H9 (cell line): ENCODE measurements around the gene RASSF8. TPM values are rescaled to one million over a fixed set of nuclear protein-coding genes. Genes with fewer than 3 reads are reported as not detected.

Experiments used
- DNase-seq: peaks from one replicate; pipeline ENCODE4 v3.0.0-alpha.2; 2017
- H2AFZ ChIP-seq: one replicate; pipeline ENCODE4 v1.6.1; 2013; ENCODE audit warnings: mild to moderate bottlenecking, low read length, control low read depth, moderate library complexity
- H2AK5ac ChIP-seq: 2 replicates; pipeline ENCODE4 v1.6.1; 2013; ENCODE audit warnings: low read length, control low read depth, mixed read lengths; ENCODE audit not compliant: insufficient read length
- H2BK120ac ChIP-seq: one replicate; pipeline ENCODE4 v1.6.1; 2013; ENCODE audit warnings: low read depth, mild to moderate bottlenecking, low read length, control low read depth, inconsistent platforms; ENCODE audit not compliant: poor library complexity, severe bottlenecking
- H2BK12ac ChIP-seq: 2 replicates; pipeline ENCODE4 v1.6.1; 2013; ENCODE audit warnings: low read length, control low read depth, mixed read lengths, low read depth; ENCODE audit not compliant: insufficient read length
- H2BK15ac ChIP-seq: 2 replicates; pipeline ENCODE4 v1.6.1; 2013; ENCODE audit warnings: low read depth, low read length, control low read depth
- H2BK20ac ChIP-seq: one replicate; pipeline ENCODE4 v1.6.1; 2013; ENCODE audit warnings: low read depth, mild to moderate bottlenecking, low read length, control low read depth, inconsistent platforms; ENCODE audit not compliant: poor library complexity, severe bottlenecking
- H2BK5ac ChIP-seq: 2 replicates; pipeline ENCODE4 v1.6.1; 2013; ENCODE audit warnings: low read length, control low read depth, mixed read lengths; ENCODE audit not compliant: insufficient read length
- H3K14ac ChIP-seq: 2 replicates; pipeline ENCODE4 v1.6.1; 2013; ENCODE audit warnings: low read length, control low read depth; ENCODE audit not compliant: insufficient read depth
- H3K18ac ChIP-seq: 2 replicates; pipeline ENCODE4 v1.6.1; 2013; ENCODE audit warnings: low read depth, mild to moderate bottlenecking, mixed read lengths, low read length, control low read depth; ENCODE audit not compliant: insufficient read length
- H3K23ac ChIP-seq: 2 replicates; pipeline ENCODE4 v1.6.1; 2013; ENCODE audit warnings: low read length, control low read depth, mixed read lengths, low read depth; ENCODE audit not compliant: insufficient read length
- H3K23me2 ChIP-seq: 2 replicates; pipeline ENCODE4 v1.6.1; 2013; ENCODE audit warnings: low read depth, mild to moderate bottlenecking, mixed read lengths, low read length, control low read depth; ENCODE audit not compliant: insufficient read length, poor library complexity, severe bottlenecking
- H3K27ac ChIP-seq: 2 replicates; pipeline ENCODE4 v1.5.1; 2013; ENCODE audit warnings: low read length, control low read depth, mixed read lengths, low read depth; ENCODE audit not compliant: insufficient read length
- H3K27me3 ChIP-seq: 2 replicates; pipeline ENCODE4 v1.6.1; 2013; ENCODE audit warnings: low read length, control low read depth, inconsistent platforms; ENCODE audit not compliant: insufficient read depth
- H3K4ac ChIP-seq: 2 replicates; pipeline ENCODE4 v1.6.1; 2013; ENCODE audit warnings: low read depth, mild to moderate bottlenecking, control low read depth, inconsistent platforms, low read length, moderate library complexity
- H3K4me1 ChIP-seq: 2 replicates; pipeline ENCODE4 v1.6.1; 2013; ENCODE audit warnings: low read length, control low read depth, inconsistent platforms; ENCODE audit not compliant: insufficient read depth
- H3K4me2 ChIP-seq: 2 replicates; pipeline ENCODE4 v1.6.1; 2013; ENCODE audit warnings: low read length, control low read depth, mixed read lengths; ENCODE audit not compliant: insufficient read length, insufficient read depth
- H3K56ac ChIP-seq: 2 replicates; pipeline ENCODE4 v1.6.1; 2013; ENCODE audit warnings: low read depth, mild to moderate bottlenecking, mixed read lengths, low read length, control low read depth; ENCODE audit not compliant: insufficient read length
- H3K79me1 ChIP-seq: 2 replicates; pipeline ENCODE4 v1.6.1; 2013; ENCODE audit warnings: low read depth, mild to moderate bottlenecking, moderate library complexity, low read length, control low read depth, inconsistent platforms; ENCODE audit not compliant: insufficient read depth, poor library complexity, severe bottlenecking
- H3K79me2 ChIP-seq: 2 replicates; pipeline ENCODE4 v1.6.1; 2013; ENCODE audit warnings: low read length, control low read depth, inconsistent platforms; ENCODE audit not compliant: insufficient read depth
- H3K9ac ChIP-seq: 2 replicates; pipeline ENCODE4 v1.6.1; 2013; ENCODE audit warnings: low read length, control low read depth, mixed read lengths; ENCODE audit not compliant: insufficient read length; ENCODE audit errors: extremely low read depth
- H3K9me3 ChIP-seq: one replicate; pipeline ENCODE4 v1.6.1; 2013; ENCODE audit warnings: low read depth, low read length, inconsistent platforms; ENCODE audit not compliant: control insufficient read depth
- H3T11ph ChIP-seq: one replicate; pipeline ENCODE4 v1.6.1; 2013; ENCODE audit warnings: mild to moderate bottlenecking, low read length, control low read depth, inconsistent platforms
- H4K20me1 ChIP-seq: one replicate; pipeline ENCODE4 v1.6.1; 2013; ENCODE audit not compliant: control insufficient read depth, insufficient read length, insufficient read depth
- H4K5ac ChIP-seq: 2 replicates; pipeline ENCODE4 v1.6.1; 2013; ENCODE audit warnings: low read depth, mild to moderate bottlenecking, mixed read lengths, low read length, control low read depth; ENCODE audit not compliant: insufficient read length
- H4K8ac ChIP-seq: replicated peaks from 2 replicates; pipeline ENCODE4 v1.6.1; 2013; ENCODE audit warnings: low read length, control low read depth, mixed read lengths, low read depth; ENCODE audit not compliant: insufficient read length
- H4K91ac ChIP-seq: 2 replicates; pipeline ENCODE4 v1.6.1; 2013; ENCODE audit warnings: low read depth, mild to moderate bottlenecking, moderate library complexity, mixed read lengths, low read length, control low read depth; ENCODE audit not compliant: insufficient read length
- H3K27ac Mint-ChIP-seq, 3 experiments: 2 replicates in 2 of 3; 3 replicates in 1 of 3; pipeline ENCODE4 v1.8.0; 2020 to 2021; ENCODE audit warnings: mixed read lengths in 3 of 3, mild to moderate bottlenecking in 1 of 3, moderate library complexity in 1 of 3
- H3K27me3 Mint-ChIP-seq: 2 replicates; pipeline ENCODE4 v1.8.0; 2021; ENCODE audit warnings: low read depth, mild to moderate bottlenecking, moderate library complexity, mixed read lengths
- H3K36me3 Mint-ChIP-seq, 3 experiments: 2 replicates in 2 of 3; 3 replicates in 1 of 3; pipeline ENCODE4 v1.8.0; 2020 to 2021; ENCODE audit warnings: low read depth in 3 of 3, mixed read lengths in 3 of 3; ENCODE audit not compliant: insufficient read depth in 1 of 3
- H3K4me1 Mint-ChIP-seq, 2 experiments: 2 replicates each; pipeline ENCODE4 v1.8.0; 2020; ENCODE audit warnings: mixed read lengths in 2 of 2
- H3K4me3 Mint-ChIP-seq, 2 experiments: 2 replicates in 1 of 2; 3 replicates in 1 of 2; pipeline ENCODE4 v1.8.0; 2020 to 2021; ENCODE audit warnings: mild to moderate bottlenecking in 2 of 2, mixed read lengths in 2 of 2, moderate library complexity in 1 of 2
- H3K9me3 Mint-ChIP-seq, 2 experiments: 2 replicates in 1 of 2; 3 replicates in 1 of 2; pipeline ENCODE4 v1.8.0; 2020; ENCODE audit warnings: mild to moderate bottlenecking in 2 of 2, mixed read lengths in 2 of 2, moderate library complexity in 1 of 2
- WGBS: extraction: QIAGEN DNeasy Blood & Tissue Kit; methylation state at CpG from one replicate; pipeline ENCODE4 v1.1.7; 2013; ENCODE audit warnings: missing lambda C conversion rate, low lambda C conversion rate, mixed read lengths; ENCODE audit not compliant: insufficient read length; ENCODE audit errors: extremely low coverage; 5-methylcytosine and 5-hydroxymethylcytosine counted together
- total RNA-seq: library from RNA; stranded (reverse); gene quantifications from 2 replicates; pipeline ENCODE4 v1.2.1, GENCODE V29; 2021
- TF ChIP-seq, protein P1 (sequence below): fragments of 200-600 bp; sonication (generic); conservative IDR thresholded peaks from 3 replicates; pipeline ENCODE4 v1.8.0; 2021; ENCODE audit warnings: antibody characterized with exemption, mild to moderate bottlenecking

The RASSF8 gene
- total RNA-seq, 1 experiment from 2014 or later, result 38.8 TPM

DNA sequence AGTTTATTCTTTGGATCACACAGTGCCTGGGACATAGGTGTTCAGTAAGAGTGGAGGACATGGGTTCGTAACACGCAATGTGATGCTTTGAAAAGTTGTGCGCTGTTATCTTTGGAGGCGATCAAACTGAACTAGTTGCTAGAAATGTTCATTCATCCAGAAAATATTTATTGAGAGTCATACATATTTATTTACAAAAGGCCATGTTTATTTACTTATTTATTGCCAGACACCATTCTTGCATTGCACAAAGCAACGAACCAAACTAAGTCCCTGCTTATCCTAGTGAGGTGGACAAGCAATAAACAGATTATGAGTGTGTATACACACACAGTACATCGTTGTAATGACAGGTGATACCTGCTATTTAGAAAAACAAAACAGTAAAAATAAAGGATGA is 153.8 kb downstream of the RASSF8 start:
- Histone ChIP-seq H2BK120ac (no peak overlapping the region), H2BK5ac (no peak overlapping the region), H3K18ac (no peak overlapping the region), H4K91ac (no peak overlapping the region), H3K4me1 (peaks cover 4% of the 10 kb centered on the region; the same call in 1 of the 2 replicates), H3K23me2 (peaks cover 7% of the 10 kb centered on the region), H4K8ac (no peak overlapping the region), H3K4ac (no peak overlapping the region), H4K5ac (no peak overlapping the region), H3K9me3 (no peaks in the 10 kb centered on the region), H2BK15ac (no peak overlapping the region), H3T11ph (no peak overlapping the region), H3K79me2 (no peaks in the 10 kb centered on the region), H2AK5ac (no peak overlapping the region), H3K27ac (no peak overlapping the region), H3K23ac (no peak overlapping the region), H3K4me2 (peak overlapping the region; percentile 33), H2BK20ac (no peak overlapping the region), H2AFZ (no peak overlapping the region), H3K14ac (no peak overlapping the region), H3K9ac (no peak overlapping the region), H3K56ac (no peak overlapping the region), H3K27me3 (peaks cover 6% of the 10 kb centered on the region; the same call in 1 of the 2 replicates), H4K20me1 (no peaks in the 10 kb centered on the region), H3K79me1 (no peaks in the 10 kb centered on the region), H2BK12ac (no peak overlapping the region)
- Mint-ChIP-seq H3K27ac (peak overlapping the region in 2 of 3 experiments; percentile 56 to 76; a peak in 3 of 7 replicates), H3K9me3 (no peaks in the 10 kb centered on the region), H3K27me3 (peaks cover 60% of the 10 kb centered on the region), H3K36me3 (no peaks in the 10 kb centered on the region; a peak in 1 of 7 replicates), H3K4me1 (peaks cover 46 to 58% of the 10 kb centered on the region in 2 experiments), H3K4me3 (peak overlapping the region; percentile 69 to 87; a peak in 4 of 5 replicates)
- no peak for DNase-seq
- WGBS, result no CpG with 5 or more reads among the region's 6 CpGs
- TF ChIP-seq, protein P1, sequence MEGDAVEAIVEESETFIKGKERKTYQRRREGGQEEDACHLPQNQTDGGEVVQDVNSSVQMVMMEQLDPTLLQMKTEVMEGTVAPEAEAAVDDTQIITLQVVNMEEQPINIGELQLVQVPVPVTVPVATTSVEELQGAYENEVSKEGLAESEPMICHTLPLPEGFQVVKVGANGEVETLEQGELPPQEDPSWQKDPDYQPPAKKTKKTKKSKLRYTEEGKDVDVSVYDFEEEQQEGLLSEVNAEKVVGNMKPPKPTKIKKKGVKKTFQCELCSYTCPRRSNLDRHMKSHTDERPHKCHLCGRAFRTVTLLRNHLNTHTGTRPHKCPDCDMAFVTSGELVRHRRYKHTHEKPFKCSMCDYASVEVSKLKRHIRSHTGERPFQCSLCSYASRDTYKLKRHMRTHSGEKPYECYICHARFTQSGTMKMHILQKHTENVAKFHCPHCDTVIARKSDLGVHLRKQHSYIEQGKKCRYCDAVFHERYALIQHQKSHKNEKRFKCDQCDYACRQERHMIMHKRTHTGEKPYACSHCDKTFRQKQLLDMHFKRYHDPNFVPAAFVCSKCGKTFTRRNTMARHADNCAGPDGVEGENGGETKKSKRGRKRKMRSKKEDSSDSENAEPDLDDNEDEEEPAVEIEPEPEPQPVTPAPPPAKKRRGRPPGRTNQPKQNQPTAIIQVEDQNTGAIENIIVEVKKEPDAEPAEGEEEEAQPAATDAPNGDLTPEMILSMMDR, result no peak
